CD4-positive, alpha-beta T cell treated with Interleukin-1 beta for 1 hour (primary cell): ENCODE data around the gene NABP1.

Experiments used
- DNase-seq, 2 donors: peaks; one replicate each; pipeline ENCODE4 v3.0.0-alpha.2; 2020 to 2022

NABP1 gene

GRCh38 chr2:191686066-191686465, 8.1 kb downstream of the NABP1 start:
- DNase-seq: no peak

GRCh38 chr2:191686729-191687128, 8.8 kb downstream of the NABP1 start:
- DNase-seq: no peak

GRCh38 chr2:191687867-191688266, 9.9 kb downstream of the NABP1 start:
- no peak for DNase-seq

GRCh38 chr2:191688934-191689695, 11.2 kb downstream of the NABP1 start:
- DNase-seq: no peak

- DNase-seq: no peak
Measured at GRCh38 chr2:191690327-191690726, 12.4 kb downstream of the NABP1 start.

GRCh38 chr2:191691016-191691735, 13.2 kb downstream of the NABP1 start:
- DNase-seq: peak; percentile 53 to 79

- no peak for DNase-seq
Measured at GRCh38 chr2:191691898-191692297, 14.0 kb downstream of the NABP1 start.

- no peak for DNase-seq
Measured at GRCh38 chr2:191692502-191693115, 14.7 kb downstream of the NABP1 start.

GRCh38 chr2:191693166-191693565, 15.2 kb downstream of the NABP1 start:
- DNase-seq: no peak

- no peak for DNase-seq
Measured at GRCh38 chr2:191693778-191694177, 15.8 kb downstream of the NABP1 start.

GRCh38 chr2:191696001-191696400, 18.1 kb downstream of the NABP1 start:
- no peak for DNase-seq

GRCh38 chr2:191696966-191697365, 19.0 kb downstream of the NABP1 start:
- no peak for DNase-seq

GRCh38 chr2:191697870-191698269, 19.9 kb downstream of the NABP1 start:
- no peak for DNase-seq

- no peak for DNase-seq
Measured at GRCh38 chr2:191699341-191699945, 21.5 kb downstream of the NABP1 start.

GRCh38 chr2:191701029-191701428, 23.1 kb downstream of the NABP1 start:
- DNase-seq: no peak

- DNase-seq: no peak
Measured at GRCh38 chr2:191701696-191702095, 23.8 kb downstream of the NABP1 start.

- no peak for DNase-seq
Measured at GRCh38 chr2:191703079-191703725, 25.3 kb downstream of the NABP1 start.

GRCh38 chr2:191705084-191705483, 27.1 kb downstream of the NABP1 start:
- DNase-seq: no peak

- no peak for DNase-seq
Measured at GRCh38 chr2:191705701-191706100, 27.8 kb downstream of the NABP1 start.

- DNase-seq: no peak
Measured at GRCh38 chr2:191706791-191707190, 28.9 kb downstream of the NABP1 start.

- DNase-seq: no peak
Measured at GRCh38 chr2:191707542-191707941, 29.6 kb downstream of the NABP1 start.

- DNase-seq: no peak
Measured at GRCh38 chr2:191710411-191710900, 32.5 kb downstream of the NABP1 start.

GRCh38 chr2:191711621-191712020, 33.7 kb downstream of the NABP1 start:
- no peak for DNase-seq
